Measurements from ENCODE around the gene UVRAG.

- no peak for TF ChIP-seq CTCF (IDR thresholded peaks at IDR 0.05; ENCODE audit: low read length)
- no peak for TF ChIP-seq EZH2 (IDR thresholded peaks at IDR 0.05; ENCODE audit: borderline replicate concordance, low read length)
Measured at GRCh38 chr11:75771646-75772410, 43.2 kb upstream of the UVRAG start.

Data from OCI-LY1 (cell line).